Psoas muscle (tissue), 8 donors: Measurements from ENCODE around the gene RANGRF. TPM values are rescaled to one million over a fixed set of nuclear protein-coding genes. Genes with fewer than 3 reads are reported as not detected.

Source experiments
- ATAC-seq, 4 donors: fragments of 200-7000 bp; cut with Tn5 transposase; one replicate each; pipeline ENCODE4 v1.9.1; 2020; ENCODE audit warnings: moderate library complexity in 3 of 4, mild to moderate bottlenecking in 2 of 4
- DNase-seq, 2 donors: peaks; one replicate each; pipeline ENCODE4 v3.0.0-alpha.2; 2020
- H3K27ac ChIP-seq: fragments of 200-600 bp; one replicate; pipeline ENCODE4 v1.8.0; 2022
- H3K27me3 ChIP-seq, 3 donors: fragments of 200-600 bp in 1 of 3; one replicate each; pipeline versions ENCODE4 v1.6.1 to v1.8.0; 2013 to 2022; ENCODE audit warnings: low read length in 2 of 3, mild to moderate bottlenecking in 2 of 3, moderate library complexity in 1 of 3; ENCODE audit not compliant: insufficient read depth in 3 of 3
- H3K36me3 ChIP-seq, 2 donors: fragments of 200-600 bp in 1 of 2; one replicate each; pipeline versions ENCODE4 v1.6.1 to v1.8.0; 2013 to 2022; ENCODE audit warnings: low read depth in 1 of 2, mild to moderate bottlenecking in 1 of 2, moderate library complexity in 1 of 2; ENCODE audit not compliant: insufficient read depth in 1 of 2
- H3K4me1 ChIP-seq: fragments of 200-600 bp; one replicate; pipeline ENCODE4 v1.8.0; 2022
- H3K4me3 ChIP-seq: fragments of 200-600 bp; one replicate; pipeline ENCODE4 v1.8.0; 2022; ENCODE audit warnings: mild to moderate bottlenecking
- H3K9me3 ChIP-seq: fragments of 200-600 bp; one replicate; pipeline ENCODE4 v1.8.0; 2022
- WGBS, 3 donors: extraction: QIAGEN DNeasy Blood & Tissue Kit; methylation state at CpG; one replicate each; pipeline versions ENCODE4 v1.1.6 to v1.1.7; 2013; 5-methylcytosine and 5-hydroxymethylcytosine counted together
- intact Hi-C, 2 donors: fragments of 100-400 bp; cut with DNase I; formaldehyde crosslinking; loops; one replicate each; pipeline versions ENCODE4 v1.11.0 to v1.14.2; 2022
- polyA plus RNA-seq, 3 donors: library from polyadenylated mRNA; stranded (reverse); fragments of 200-250 nt; gene quantifications; one replicate each; pipeline ENCODE4 v1.2.3, GENCODE V29; 2013
- total RNA-seq, 4 donors: library from RNA; stranded (reverse); fragmentation: NEBNext Ultra II Directional in 2 of 4; extraction: Animal tissue kit (Norgen Biotek cat#: 25700) in 2 of 4; gene quantifications; one replicate each; pipeline versions ENCODE4 v1.2.1 to v1.2.4, GENCODE V29; 2021 to 2023
- TF ChIP-seq, protein P1 (sequence below): fragments of 200-600 bp; IDR thresholded peaks from one replicate; pipeline ENCODE4 v1.8.0; 2022; ENCODE audit warnings: antibody characterized with exemption
- donor health status: healthy with polysubstance abuse.
- donor health status: DM: no; HTN: no; CAD: no; lungs with moderate emphysema.
- donor health status: Bipolar disorder and iron deficiency.
- donor health status: healthy.
- donor health status: DM: yes; HTN: yes; CAD: no.
- donor health status: DM: no; HTN: no; CAD: no.
- donor health status: DM: no; HTN: no; CAD: no.
- donor health status: DM: yes; HTN: yes; CAD: no.

Gene RANGRF
- total and polyA plus RNA-seq, 7 donors = 9.0 to 24.3 (median 16.3) TPM

DNA sequence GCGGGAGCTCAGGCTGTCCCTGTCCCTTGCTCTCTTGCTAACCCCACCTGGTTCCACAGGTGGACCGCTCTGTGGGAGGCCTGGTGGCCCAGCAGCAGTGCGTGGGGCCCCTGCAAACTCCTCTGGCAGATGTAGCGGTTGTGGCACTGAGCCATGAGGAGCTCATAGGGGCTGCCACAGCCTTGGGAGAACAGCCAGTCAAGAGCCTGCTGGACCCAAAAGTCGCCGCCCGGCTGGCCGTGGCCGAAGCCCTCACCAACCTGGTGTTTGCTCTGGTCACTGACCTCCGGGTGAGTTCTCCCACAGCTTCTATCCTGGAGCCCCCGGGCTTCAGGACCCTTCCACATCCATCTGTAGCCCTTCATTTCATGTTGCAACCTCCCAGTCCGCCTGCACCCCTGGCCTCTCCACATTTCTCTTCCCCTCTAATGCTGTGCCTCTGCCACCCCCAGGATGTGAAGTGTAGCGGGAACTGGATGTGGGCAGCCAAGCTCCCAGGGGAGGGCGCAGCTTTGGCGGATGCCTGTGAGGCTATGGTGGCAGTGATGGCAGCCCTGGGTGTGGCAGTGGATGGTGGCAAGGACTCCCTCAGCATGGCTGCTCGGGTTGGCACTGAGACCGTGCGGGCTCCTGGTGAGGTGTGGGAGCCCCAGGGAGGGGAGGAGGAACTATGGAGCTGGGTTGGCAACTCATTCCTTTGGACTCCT, 23.5 kb upstream of the RANGRF start:
- H3K9me3 ChIP-seq = no peaks in the 10 kb centered on the region
- ATAC-seq (no peak), DNase-seq (no peak)
- no peaks in the 10 kb centered on the region for H3K27me3 ChIP-seq
- H3K4me3 ChIP-seq = no peak overlapping the region
- TF ChIP-seq, protein P1, sequence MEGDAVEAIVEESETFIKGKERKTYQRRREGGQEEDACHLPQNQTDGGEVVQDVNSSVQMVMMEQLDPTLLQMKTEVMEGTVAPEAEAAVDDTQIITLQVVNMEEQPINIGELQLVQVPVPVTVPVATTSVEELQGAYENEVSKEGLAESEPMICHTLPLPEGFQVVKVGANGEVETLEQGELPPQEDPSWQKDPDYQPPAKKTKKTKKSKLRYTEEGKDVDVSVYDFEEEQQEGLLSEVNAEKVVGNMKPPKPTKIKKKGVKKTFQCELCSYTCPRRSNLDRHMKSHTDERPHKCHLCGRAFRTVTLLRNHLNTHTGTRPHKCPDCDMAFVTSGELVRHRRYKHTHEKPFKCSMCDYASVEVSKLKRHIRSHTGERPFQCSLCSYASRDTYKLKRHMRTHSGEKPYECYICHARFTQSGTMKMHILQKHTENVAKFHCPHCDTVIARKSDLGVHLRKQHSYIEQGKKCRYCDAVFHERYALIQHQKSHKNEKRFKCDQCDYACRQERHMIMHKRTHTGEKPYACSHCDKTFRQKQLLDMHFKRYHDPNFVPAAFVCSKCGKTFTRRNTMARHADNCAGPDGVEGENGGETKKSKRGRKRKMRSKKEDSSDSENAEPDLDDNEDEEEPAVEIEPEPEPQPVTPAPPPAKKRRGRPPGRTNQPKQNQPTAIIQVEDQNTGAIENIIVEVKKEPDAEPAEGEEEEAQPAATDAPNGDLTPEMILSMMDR = no peak
- no peaks in the 10 kb centered on the region for H3K4me1 ChIP-seq
- 94 to 97% (median 94%) methylated on average over 14 to 18 of the region's 18 CpGs for WGBS, 3 donors
- H3K36me3 ChIP-seq = peaks cover 0 to 94% of the 10 kb centered on the region in 2 donors
- intact Hi-C loops = no loop called here
- H3K27ac ChIP-seq = no peak overlapping the region

DNA sequence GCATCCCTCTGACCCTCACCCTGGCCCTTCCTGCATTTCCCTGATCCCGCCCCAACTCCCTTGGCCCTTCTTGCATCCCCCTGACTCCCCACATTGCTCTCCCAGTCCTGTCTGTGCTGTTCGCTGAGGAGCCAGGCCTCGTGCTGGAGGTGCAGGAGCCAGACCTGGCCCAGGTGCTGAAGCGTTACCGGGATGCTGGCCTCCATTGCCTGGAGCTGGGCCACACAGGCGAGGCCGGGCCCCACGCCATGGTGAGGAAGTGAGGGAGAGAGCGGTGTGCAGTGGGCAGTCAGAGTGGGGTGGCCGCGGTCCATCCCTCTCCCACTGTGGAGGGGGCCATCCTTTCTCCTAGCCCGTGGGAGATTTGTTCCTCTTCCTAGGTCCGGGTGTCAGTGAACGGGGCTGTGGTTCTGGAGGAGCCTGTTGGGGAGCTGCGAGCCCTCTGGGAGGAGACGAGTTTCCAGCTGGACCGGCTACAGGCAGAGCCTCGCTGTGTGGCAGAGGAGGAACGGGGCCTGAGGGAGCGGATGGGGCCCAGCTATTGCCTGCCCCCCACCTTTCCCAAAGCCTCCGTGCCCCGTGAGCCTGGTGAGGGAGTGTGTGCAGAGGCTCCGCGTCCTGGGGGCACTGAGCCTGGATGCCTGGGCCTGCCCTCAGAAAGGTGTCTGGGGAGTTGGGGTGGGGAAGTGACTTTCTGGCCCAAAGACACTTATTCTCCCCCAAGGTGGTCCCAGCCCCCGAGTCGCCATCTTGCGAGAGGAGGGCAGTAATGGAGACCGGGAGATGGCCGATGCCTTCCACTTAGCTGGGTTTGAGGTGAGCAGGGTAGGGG, 21.6 kb upstream of the RANGRF start:
- DNase-seq (no peak), ATAC-seq (peak in 1 of 4 donors; percentile 3)
- Histone ChIP-seq H3K36me3 (peaks cover 0 to 79% of the 10 kb centered on the region in 2 donors), H3K4me3 (no peak overlapping the region), H3K9me3 (no peaks in the 10 kb centered on the region), H3K4me1 (no peaks in the 10 kb centered on the region), H3K27ac (no peak overlapping the region), H3K27me3 (no peaks in the 10 kb centered on the region)
- intact Hi-C loops = no loop called here
- WGBS, 3 donors = 92 to 93% (median 93%) methylated on average over 29 of the region's 29 CpGs
- TF ChIP-seq, protein P1 = no peak

- WGBS, 3 donors = 85 to 94% (median 88%) methylated on average over 13 of the region's 13 CpGs
- Histone ChIP-seq H3K4me1 (no peaks in the 10 kb centered on the region), H3K4me3 (no peak overlapping the region), H3K36me3 (peaks cover 0 to 72% of the 10 kb centered on the region in 2 donors), H3K27ac (no peak overlapping the region), H3K27me3 (no peaks in the 10 kb centered on the region), H3K9me3 (no peaks in the 10 kb centered on the region)
- TF ChIP-seq, protein P1 = no peak
- DNase-seq (no peak), ATAC-seq (no peak)
- intact Hi-C loops = no loop called here
Observed at GRCh38 chr17:8267480-8268147, 20.9 kb upstream of the RANGRF start.

GRCh38 chr17:8268550-8269298, 19.7 kb upstream of the RANGRF start:
- 87 to 91% (median 88%) methylated on average over 29 of the region's 29 CpGs for WGBS, 3 donors

More at GRCh38 chr17:8268550-8269298, 19.7 kb upstream of the RANGRF start:
- Histone ChIP-seq H3K27me3 (no peaks in the 10 kb centered on the region), H3K4me3 (no peak overlapping the region), H3K36me3 (peaks cover 0 to 61% of the 10 kb centered on the region in 2 donors), H3K4me1 (no peaks in the 10 kb centered on the region), H3K9me3 (no peaks in the 10 kb centered on the region), H3K27ac (no peak overlapping the region)
- intact Hi-C loops = no loop called here
- TF ChIP-seq, protein P1 = no peak
- DNase-seq = no peak
- no peak for ATAC-seq
